H1 (cell line): ENCODE results near the gene CACNA1C. TPM values are rescaled to one million over a fixed set of nuclear protein-coding genes. Genes with fewer than 3 reads are reported as not detected.

Experiments
- CTCF ChIA-PET: fragments of 300-600 bp; sonication (Branson Sonifier 250); formaldehyde crosslinking; loops from one replicate; lab custom pipeline; 2021; ENCODE audit not compliant: partially characterized antibody; lab: Charles Lee
- POLR2A ChIA-PET: fragments of 300-600 bp; sonication (Branson Sonifier 250); formaldehyde crosslinking; loops from one replicate; lab custom pipeline; 2021; ENCODE audit warnings: inconsistent platforms; ENCODE audit not compliant: partially characterized antibody; lab: Charles Lee
- DNase-seq, 2 experiments: peaks; one replicate each; pipeline versions ENCODE4 v3.0.0 to v3.0.0-alpha.2; 2010 to 2022; ENCODE audit warnings: low spot score in 2 of 2, low read depth in 1 of 2, mixed read lengths in 1 of 2
- FAIRE-seq: peaks from 2 replicates; lab custom pipeline; 2011; peaks lifted over from hg19 to GRCh38; lab: Jason Lieb, UNC
- H2AFZ ChIP-seq: 2 replicates; pipeline ENCODE4 v1.8.1; 2012; ENCODE audit warnings: low read length, inconsistent platforms
- H2AK5ac ChIP-seq: 2 replicates; pipeline ENCODE4 v1.6.1; 2013; ENCODE audit warnings: low read depth, low read length
- H2BK120ac ChIP-seq: replicated peaks from 2 replicates; pipeline ENCODE3; 2013; ENCODE audit warnings: low read depth, low read length, inconsistent platforms
- H2BK12ac ChIP-seq: 2 replicates; pipeline ENCODE4 v1.6.1; 2013; ENCODE audit warnings: low read depth, low read length
- H2BK15ac ChIP-seq: 2 replicates; pipeline ENCODE4 v1.6.1; 2013; ENCODE audit warnings: low read length
- H2BK20ac ChIP-seq: 2 replicates; pipeline ENCODE4 v1.6.1; 2013; ENCODE audit warnings: low read length
- H2BK5ac ChIP-seq: 2 replicates; pipeline ENCODE4 v1.6.1; 2013; ENCODE audit warnings: low read depth, low read length
- H3K14ac ChIP-seq: 2 replicates; pipeline ENCODE4 v1.6.1; 2013; ENCODE audit warnings: inconsistent platforms; ENCODE audit not compliant: insufficient read length
- H3K18ac ChIP-seq: 2 replicates; pipeline ENCODE4 v1.6.1; 2013; ENCODE audit warnings: low read length; ENCODE audit errors: extremely low read depth
- H3K23ac ChIP-seq: 2 replicates; pipeline ENCODE4 v1.6.1; 2013; ENCODE audit warnings: inconsistent platforms; ENCODE audit not compliant: insufficient read length
- H3K23me2 ChIP-seq: 2 replicates; pipeline ENCODE4 v1.6.1; 2013; ENCODE audit warnings: low read depth, low read length
- H3K27ac ChIP-seq: 2 replicates; pipeline ENCODE4 v1.6.1; 2011; ENCODE audit warnings: low read depth, low read length, inconsistent platforms
- H3K27me3 ChIP-seq, 4 experiments: replicated peaks in 1 of 4; 1 replicate in 1 of 4; 2 replicates in 3 of 4; pipeline versions ENCODE4 v1.6.1 to v1.8.1; 2011 to 2013; ENCODE audit warnings: low read length in 3 of 4, mild to moderate bottlenecking in 3 of 4, inconsistent platforms in 2 of 4, mixed read lengths in 2 of 4, moderate library complexity in 1 of 4; ENCODE audit not compliant: control insufficient read depth in 3 of 4, insufficient read depth in 3 of 4; ENCODE audit errors: extremely low read depth in 1 of 4
- H3K36me3 ChIP-seq, 4 experiments: 2 replicates each; pipeline versions ENCODE4 v1.6.1 to v1.8.1; 2011 to 2013; ENCODE audit warnings: mild to moderate bottlenecking in 4 of 4, low read length in 3 of 4, moderate library complexity in 2 of 4, control low read depth in 1 of 4, inconsistent platforms in 1 of 4; ENCODE audit not compliant: insufficient read depth in 4 of 4, control insufficient read depth in 2 of 4
- H3K4ac ChIP-seq: replicated peaks from 2 replicates; pipeline ENCODE3; 2013; ENCODE audit warnings: low read length, low read depth, mixed read lengths, inconsistent platforms; ENCODE audit not compliant: insufficient read length
- H3K4me1 ChIP-seq, 4 experiments: replicated peaks in 1 of 4; 1 replicate in 1 of 4; 2 replicates in 3 of 4; pipeline versions ENCODE4 v1.6.1 to v1.8.1; 2011 to 2013; ENCODE audit warnings: low read length in 3 of 4, inconsistent platforms in 2 of 4, mixed read lengths in 1 of 4; ENCODE audit not compliant: insufficient read depth in 4 of 4, control insufficient read depth in 3 of 4
- H3K4me2 ChIP-seq, 2 experiments: 2 replicates each; pipeline versions ENCODE4 v1.6.1 to v1.8.1; 2011 to 2013; ENCODE audit warnings: low read depth in 2 of 2, low read length in 2 of 2, control low read depth in 1 of 2, inconsistent platforms in 1 of 2, mild to moderate bottlenecking in 1 of 2; ENCODE audit not compliant: insufficient read depth in 1 of 2
- H3K4me3 ChIP-seq, 4 experiments: fragments of 200-600, 300-600 bp in 1 of 4; sonication (generic), shearing (Covaris generic), sonication (Bioruptor Twin) in 1 of 4; 2 replicates each; pipeline versions ENCODE4 v1.5.1 to v1.8.1; 2011 to 2016; ENCODE audit warnings: low read length in 4 of 4, low read depth in 3 of 4, control low read depth in 2 of 4, inconsistent platforms in 2 of 4, mild to moderate bottlenecking in 2 of 4, mixed read lengths in 1 of 4, moderate library complexity in 1 of 4; ENCODE audit not compliant: insufficient read depth in 2 of 4; ENCODE audit errors: extremely low read depth in 1 of 4
- H3K56ac ChIP-seq: replicated peaks from 2 replicates; pipeline ENCODE3; 2013; ENCODE audit warnings: low read depth, mild to moderate bottlenecking, mixed read lengths, low read length, inconsistent platforms; ENCODE audit not compliant: insufficient read length
- H3K79me1 ChIP-seq: 2 replicates; pipeline ENCODE4 v1.6.1; 2013; ENCODE audit warnings: low read depth, low read length, control low read depth
- H3K79me2 ChIP-seq, 2 experiments: 2 replicates each; pipeline versions ENCODE4 v1.6.1 to v1.8.1; 2012 to 2013; ENCODE audit warnings: low read length in 2 of 2, mild to moderate bottlenecking in 2 of 2, inconsistent platforms in 1 of 2; ENCODE audit not compliant: insufficient read depth in 2 of 2, control insufficient read depth in 1 of 2
- H3K9ac ChIP-seq, 4 experiments: replicated peaks in 1 of 4; 1 replicate in 1 of 4; 2 replicates in 3 of 4; pipeline versions ENCODE4 v1.6.1 to v1.8.1; 2011 to 2013; ENCODE audit warnings: low read depth in 3 of 4, low read length in 3 of 4, control low read depth in 2 of 4, mild to moderate bottlenecking in 2 of 4, moderate library complexity in 2 of 4, inconsistent platforms in 1 of 4; ENCODE audit errors: extremely low read depth in 1 of 4
- H3K9me3 ChIP-seq, 2 experiments: 2 replicates each; pipeline versions ENCODE4 v1.6.1 to v1.8.1; 2012 to 2013; ENCODE audit warnings: mild to moderate bottlenecking in 2 of 2, moderate library complexity in 2 of 2, control low read depth in 1 of 2, inconsistent platforms in 1 of 2, low read depth in 1 of 2, low read length in 1 of 2, mixed read lengths in 1 of 2; ENCODE audit not compliant: insufficient read depth in 2 of 2
- H4K20me1 ChIP-seq, 2 experiments: replicated peaks in 1 of 2; 2 replicates each; pipeline versions ENCODE3 to v1.8.1; 2011 to 2013; ENCODE audit warnings: inconsistent platforms in 2 of 2, low read length in 2 of 2, mild to moderate bottlenecking in 1 of 2; ENCODE audit not compliant: insufficient read depth in 2 of 2, control insufficient read depth in 1 of 2
- H4K5ac ChIP-seq: 2 replicates; pipeline ENCODE4 v1.6.1; 2013; ENCODE audit warnings: low read length, low read depth, mixed read lengths, inconsistent platforms; ENCODE audit not compliant: insufficient read length
- H4K8ac ChIP-seq: 2 replicates; pipeline ENCODE4 v1.8.0; 2013; ENCODE audit warnings: mild to moderate bottlenecking, moderate library complexity, low read length, inconsistent platforms; ENCODE audit not compliant: insufficient read depth; ENCODE audit errors: extremely low read depth
- H4K91ac ChIP-seq: replicated peaks from 2 replicates; pipeline ENCODE3; 2013; ENCODE audit warnings: low read length, mixed read lengths, inconsistent platforms; ENCODE audit not compliant: insufficient read length
- CBX5 ChIP-seq: fragments of 300-800, 300-1000 bp; sonication (generic); IDR thresholded peaks from 2 replicates; pipeline ENCODE4 v1.7.1; 2016; ENCODE audit warnings: antibody characterized with exemption, low read length, low read depth
- JUN ChIP-seq: IDR thresholded peaks from 2 replicates; pipeline ENCODE4 v1.6.1; 2011; ENCODE audit warnings: low read depth, mild to moderate bottlenecking, improper control_type of control experiment, low read length
- POLR2A ChIP-seq, 2 experiments: IDR thresholded peaks; 1 replicate in 1 of 2; 2 replicates in 1 of 2; pipeline ENCODE4 v1.6.1; 2011; ENCODE audit warnings: low read depth in 2 of 2, low read length in 2 of 2, mild to moderate bottlenecking in 2 of 2; ENCODE audit errors: control extremely low read depth in 1 of 2
- polyA plus RNA-seq, 7 experiments: library from polyadenylated mRNA; depleted of rRNA in 3 of 7; stranded (reverse) in 5 of 7; unstranded in 2 of 7; fragments of >200 nt in 5 of 7; fragments of 200-250 nt in 2 of 7; gene quantifications; 1 replicate in 5 of 7; 2 replicates in 1 of 7; 4 replicates in 1 of 7; pipeline versions ENCODE4 v1.2.1 to v1.2.3, GENCODE V29; 2011 to 2013; ENCODE audit warnings: missing spikeins in 2 of 7, mixed read lengths in 2 of 7
- total RNA-seq: library from RNA; stranded (reverse); fragmentation: NEBNext Ultra II Directional; extraction: Animal tissue kit (Norgen Biotek cat#: 25700); gene quantifications from 2 replicates; pipeline ENCODE4 v1.2.1, GENCODE V29; 2021

CACNA1C gene
- total and polyA plus RNA-seq, 2 of the 8 experiments (the other 6 are each of a cell fraction or from before 2014, with no cell fraction given) = 1.3 TPM

DNA sequence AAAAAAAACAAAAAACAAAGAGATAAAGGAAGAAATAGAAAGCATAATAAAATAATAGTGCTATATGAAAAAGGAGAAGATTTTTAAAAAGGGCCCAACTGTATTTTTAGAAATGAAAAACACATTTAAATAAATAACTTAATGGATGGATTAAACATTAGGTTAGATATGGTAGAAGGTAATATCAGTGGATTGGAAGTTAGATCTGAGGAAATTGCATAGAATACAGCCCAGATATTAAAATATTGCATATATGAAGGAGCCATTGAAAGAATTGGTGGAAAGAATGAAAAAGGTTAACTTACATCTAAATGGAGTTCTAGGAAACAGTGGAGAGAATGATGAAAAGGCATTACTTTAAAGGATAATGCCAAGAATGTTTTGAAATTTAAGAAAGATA lies 27.8 kb downstream of the CACNA1C start:
- Histone ChIP-seq H3K27ac (no peak overlapping the region), H4K20me1 (no peaks in the 10 kb centered on the region), H3K56ac (no peak overlapping the region), H3K36me3 (no peaks in the 10 kb centered on the region; a peak in 1 of 8 replicates), H3K79me1 (no peaks in the 10 kb centered on the region), H2BK5ac (no peak overlapping the region), H3K79me2 (no peaks in the 10 kb centered on the region), H2BK120ac (no peak overlapping the region), H2AK5ac (no peak overlapping the region), H4K5ac (no peak overlapping the region), H3K27me3 (no peaks in the 10 kb centered on the region), H2AFZ (no peak overlapping the region), H3K4me3 (no peak overlapping the region), H3K14ac (no peak overlapping the region), H2BK15ac (no peak overlapping the region), H3K4ac (no peak overlapping the region), H3K9ac (no peak overlapping the region), H4K8ac (no peak overlapping the region), H2BK12ac (no peak overlapping the region), H2BK20ac (no peak overlapping the region), H3K9me3 (peaks cover 4 to 6% of the 10 kb centered on the region in 2 experiments; a peak in 2 of 4 replicates), H3K23me2 (no peaks in the 10 kb centered on the region), H3K23ac (no peak overlapping the region), H3K4me1 (no peaks in the 10 kb centered on the region; a peak in 1 of 7 replicates), H4K91ac (no peak overlapping the region), H3K18ac (no peak overlapping the region), H3K4me2 (no peak overlapping the region)
- FAIRE-seq (no peak), DNase-seq (no peak)
- ChIA-PET POLR2A (no interaction called here), CTCF (interaction anchor here (0.6 to 1.0 kb wide), 2 partner anchors 205 to 1369 kb away, joined by 3 to 4 read pairs; no protein-coding TSS in a partner anchor)
- no peak for TF ChIP-seq JUN
- no peak for TF ChIP-seq CBX5
- no peak for TF ChIP-seq POLR2A (IDR thresholded peaks at IDR 0.05; ENCODE audit: control extremely low read depth in 1 of 2, low read depth in 2 of 2, low read length in 2 of 2)
